GM15510 (cell line): Measurements from ENCODE around the gene MROH7.

ENCODE experiments used
- POLR2A ChIP-seq: IDR thresholded peaks from 3 replicates; pipeline ENCODE4 v1.6.1; 2011; ENCODE audit warnings: borderline replicate concordance; ENCODE audit not compliant: insufficient read length; ENCODE audit errors: extremely low read depth

Gene MROH7

DNA sequence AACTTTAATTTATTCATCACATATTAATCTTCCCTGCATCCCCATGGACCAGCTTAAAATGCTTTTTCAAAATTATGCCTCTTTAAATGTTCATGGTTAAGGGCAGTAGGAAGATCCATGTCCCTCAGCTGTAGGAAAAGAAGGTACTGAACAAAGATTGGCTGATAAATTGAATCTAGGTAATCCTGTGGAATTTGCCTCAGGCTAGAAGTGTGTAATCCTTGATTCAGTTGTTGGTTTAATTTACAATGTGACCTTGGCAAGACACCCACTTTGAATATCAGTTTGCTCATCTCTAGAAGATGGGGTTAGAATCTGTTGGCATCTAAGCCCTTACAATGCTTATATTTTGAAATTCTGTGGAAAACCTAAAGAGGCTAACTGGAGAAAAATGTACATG lies 80.1 kb downstream of the MROH7 start:
- TF ChIP-seq POLR2A = no peak

DNA sequence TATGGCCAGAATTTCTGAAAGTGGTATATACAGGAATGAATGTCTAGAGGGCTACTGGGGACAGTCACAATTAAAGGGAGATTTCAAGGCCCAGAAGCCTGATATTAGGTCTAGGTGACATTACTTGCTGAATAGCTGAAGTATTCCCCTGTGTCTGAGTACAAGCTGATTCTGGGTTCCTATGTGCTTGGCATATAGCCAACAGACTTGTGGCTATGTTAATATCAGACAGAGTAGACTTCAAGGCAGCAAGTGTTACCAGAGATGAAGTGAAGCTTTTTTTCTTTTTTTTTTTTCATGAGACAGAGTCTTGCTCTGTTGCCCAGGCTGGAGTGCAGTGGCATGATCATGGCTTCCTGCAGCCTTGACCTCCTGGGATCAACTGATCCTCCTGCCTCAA lies 82.4 kb downstream of the MROH7 start:
- no peak for TF ChIP-seq POLR2A

DNA sequence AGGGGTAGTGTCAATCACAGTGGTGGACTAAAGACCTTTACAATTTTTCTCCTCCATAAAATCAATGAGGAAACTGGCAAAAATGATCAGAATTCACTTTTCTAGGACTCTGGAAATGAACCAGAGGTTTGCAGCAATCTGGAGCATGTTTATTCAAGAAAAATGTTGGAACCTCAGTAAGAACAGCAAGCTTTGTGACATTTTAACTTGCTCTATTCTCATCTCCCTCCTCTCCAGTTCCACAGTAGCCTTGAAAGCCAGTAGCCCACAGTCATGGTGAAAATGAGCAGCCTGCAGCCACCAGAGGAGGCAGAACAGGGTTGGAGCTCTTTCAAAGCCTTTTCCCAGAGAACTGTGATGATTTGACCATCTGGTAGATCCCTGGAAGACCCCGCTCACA lies 83.2 kb downstream of the MROH7 start:
- no peak for TF ChIP-seq POLR2A

- no peak for TF ChIP-seq POLR2A
Measured at GRCh38 chr1:54728027-54728426, 86.4 kb downstream of the MROH7 start.

- TF ChIP-seq POLR2A = no peak
Measured at GRCh38 chr1:54736685-54737084, 95.1 kb downstream of the MROH7 start.

DNA sequence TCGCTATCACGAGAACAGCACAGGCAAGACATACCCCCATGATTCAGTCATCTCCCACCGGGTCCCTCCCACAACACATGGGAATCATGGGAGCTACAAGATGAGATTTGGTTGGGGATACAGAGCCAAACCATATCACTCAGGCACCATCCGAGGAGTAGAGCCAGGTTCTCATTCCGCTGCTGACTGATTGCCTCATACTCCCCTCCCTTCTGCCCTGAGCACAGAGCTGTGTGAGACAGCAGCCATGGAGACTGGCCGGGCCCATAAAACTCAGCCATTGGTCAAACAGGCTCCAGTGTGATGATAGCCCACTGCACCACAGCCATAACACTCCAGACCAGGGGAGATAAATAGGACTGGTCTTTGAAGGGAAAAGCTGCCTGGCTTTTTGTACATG lies 96.7 kb downstream of the MROH7 start:
- no peak for TF ChIP-seq POLR2A

GRCh38 chr1:54741531-54741930 lies 99.9 kb downstream of the MROH7 start:
- TF ChIP-seq POLR2A = no peak

- TF ChIP-seq POLR2A = no peak
Measured at GRCh38 chr1:54742282-54742681, 100.7 kb downstream of the MROH7 start.

DNA sequence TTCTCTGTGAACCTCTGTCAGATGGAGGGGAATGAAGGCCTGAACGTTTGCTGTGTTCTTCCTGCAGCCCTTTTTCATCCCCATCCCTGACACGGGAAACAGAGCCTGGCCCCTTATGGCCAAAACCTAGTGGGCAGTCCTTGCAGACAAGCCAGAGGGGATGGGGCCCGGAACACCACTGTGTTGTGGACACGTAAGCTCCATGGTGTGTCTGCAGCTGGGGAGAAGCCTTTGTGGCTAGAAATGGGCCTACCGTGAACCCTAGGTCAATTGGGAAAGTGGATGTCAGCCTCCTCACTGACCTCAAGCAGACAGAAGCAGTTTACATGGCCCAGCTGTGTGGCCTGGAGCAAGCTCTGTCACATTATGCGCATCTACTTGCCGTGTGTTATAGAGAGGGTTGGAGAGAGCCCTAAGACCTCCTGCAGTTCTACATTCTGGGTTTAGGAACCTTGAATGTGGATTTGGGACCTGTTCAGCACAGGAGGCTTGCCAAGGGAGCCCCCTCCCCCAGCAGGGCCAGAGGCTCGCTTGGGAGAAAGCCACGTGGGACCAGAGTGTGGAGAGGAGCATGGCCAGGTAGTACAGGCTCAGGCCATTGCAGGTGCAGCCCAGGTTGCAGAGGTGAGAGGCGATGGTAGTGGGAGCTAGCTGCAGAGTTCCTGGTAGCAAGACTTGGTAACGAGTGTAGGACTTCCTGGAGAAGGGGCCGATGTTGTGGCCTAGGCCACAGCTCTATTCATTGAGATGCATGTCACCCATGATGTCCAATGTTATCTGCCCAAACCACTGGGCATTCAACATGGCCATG lies 102.0 kb downstream of the MROH7 start:
- no peak for TF ChIP-seq POLR2A

GRCh38 chr1:54744696-54745095 lies 103.1 kb downstream of the MROH7 start:
- no peak for TF ChIP-seq POLR2A

- TF ChIP-seq POLR2A = no peak
Measured at GRCh38 chr1:54745274-54745673, 103.7 kb downstream of the MROH7 start.

GRCh38 chr1:54745864-54746263 lies 104.3 kb downstream of the MROH7 start:
- no peak for TF ChIP-seq POLR2A

GRCh38 chr1:54748094-54748835 lies 106.7 kb downstream of the MROH7 start:
- TF ChIP-seq POLR2A = no peak

DNA sequence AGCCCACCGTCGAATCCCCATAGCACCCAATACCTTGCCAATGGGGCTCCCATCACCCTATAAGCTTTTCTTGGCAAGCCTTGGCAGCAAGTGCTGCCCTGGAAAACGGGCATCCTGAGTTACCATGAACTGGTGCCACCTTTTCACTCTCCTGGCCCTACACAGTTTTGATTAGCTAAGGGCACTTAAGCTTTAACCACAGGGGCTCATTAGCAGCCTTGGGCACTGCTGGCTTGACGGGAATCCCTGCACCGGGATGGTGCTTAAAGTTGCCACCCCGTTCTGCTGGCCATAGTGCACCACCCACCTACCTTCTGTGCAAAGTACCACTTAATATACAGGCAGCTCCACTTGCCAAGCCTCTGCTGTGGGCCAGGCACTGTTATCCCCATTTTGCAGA lies 109.0 kb downstream of the MROH7 start:
- no peak for TF ChIP-seq POLR2A

- no peak for TF ChIP-seq POLR2A
Measured at GRCh38 chr1:54751426-54751825, 109.8 kb downstream of the MROH7 start.

- no peak for TF ChIP-seq POLR2A
Measured at GRCh38 chr1:54754045-54754444, 112.5 kb downstream of the MROH7 start.

- no peak for TF ChIP-seq POLR2A
Measured at GRCh38 chr1:54754486-54755285, 113.1 kb downstream of the MROH7 start.
